ENCODE data around the gene KLHL17.

- no peak for TF ChIP-seq EZH2 (IDR thresholded peaks at IDR 0.05; ENCODE audit: insufficient read depth, poor library complexity, severe bottlenecking)
- no peak for TF ChIP-seq EZH2phosphoT487 (IDR thresholded peaks at IDR 0.05; ENCODE audit: insufficient read depth, low read depth)
These were observed 37.3 kb downstream of the KLHL17 start for GRCh38 chr1:997713-997992.

Measured in GM23248 (cell line).